IMR-90 (cell line): ENCODE measurements around the gene BTN2A1. TPM values are rescaled to one million over a fixed set of nuclear protein-coding genes. Genes with fewer than 3 reads are reported as not detected.
A peak's percentile ranks its signal among the peaks of the same experiment; 100 is the strongest.

Experiments used
- ATAC-seq: fragments of 200-7000 bp; cut with Tn5 transposase; 2 replicates; pipeline ENCODE4 v1.9.1; 2020; ENCODE audit warnings: low read depth, mild to moderate bottlenecking, moderate library complexity
- Bru-seq: library from RNA; stranded (reverse); fragments of 400-500 nt; gene quantifications from one replicate; lab custom pipeline; 2021; lab: Mats Ljungman, UMichigan
- BruChase-seq, 2 experiments: library from RNA; stranded (reverse); fragments of 400-500 nt; gene quantifications; one replicate each; lab custom pipeline; 2021; lab: Mats Ljungman, UMichigan
- BruUV-seq: library from RNA; stranded (reverse); fragments of 400-500 nt; replicated peaks from 2 replicates; lab custom pipeline; 2021; lab: Mats Ljungman, UMichigan
- CTCF ChIA-PET: fragments of 300-600 bp; formaldehyde crosslinking; extraction: SDS; loops from one replicate; lab custom pipeline; 2021; ENCODE audit warnings: antibody characterized with exemption; lab: Yijun Ruan, JAX
- POLR2A ChIA-PET: fragments of 300-600 bp; sonication (Branson Sonifier 250); formaldehyde crosslinking; loops from one replicate; lab custom pipeline; 2022; ENCODE audit warnings: antibody characterized with exemption; ENCODE audit not compliant: unreplicated experiment; lab: Charles Lee
- DNase-seq: peaks from one replicate; pipeline ENCODE4 v3.0.0; 2013
- H2AFZ ChIP-seq: replicated peaks from 2 replicates; pipeline ENCODE3; 2013; ENCODE audit warnings: low read length, mild to moderate bottlenecking; ENCODE audit not compliant: poor library complexity
- H2AK5ac ChIP-seq: 2 replicates; pipeline ENCODE4 v1.6.1; 2013; ENCODE audit warnings: low read depth, low read length, inconsistent platforms
- H2AK9ac ChIP-seq: replicated peaks from 2 replicates; pipeline ENCODE3; 2013; ENCODE audit warnings: mild to moderate bottlenecking, low read depth, low read length, moderate library complexity; ENCODE audit not compliant: poor library complexity
- H2BK120ac ChIP-seq: 2 replicates; pipeline ENCODE4 v1.6.1; 2013; ENCODE audit warnings: low read depth, low read length, inconsistent platforms
- H2BK15ac ChIP-seq: 3 replicates; pipeline ENCODE4 v1.6.1; 2013; ENCODE audit warnings: low read depth, low read length, inconsistent platforms
- H2BK20ac ChIP-seq: 2 replicates; pipeline ENCODE4 v1.6.1; 2013; ENCODE audit warnings: low read depth, mild to moderate bottlenecking, inconsistent platforms, low read length, moderate library complexity
- H2BK5ac ChIP-seq: 2 replicates; pipeline ENCODE4 v1.6.1; 2013; ENCODE audit warnings: mild to moderate bottlenecking, low read depth, low read length, inconsistent platforms; ENCODE audit not compliant: poor library complexity, severe bottlenecking
- H3K14ac ChIP-seq: replicated peaks from 2 replicates; pipeline ENCODE4 v1.6.1; 2013; ENCODE audit warnings: low read depth, low read length, inconsistent platforms
- H3K18ac ChIP-seq: 2 replicates; pipeline ENCODE4 v1.6.1; 2013; ENCODE audit warnings: low read depth, low read length, control low read depth
- H3K23ac ChIP-seq: 2 replicates; pipeline ENCODE4 v1.6.1; 2013; ENCODE audit warnings: low read depth, low read length, inconsistent platforms
- H3K27ac ChIP-seq: 2 replicates; pipeline ENCODE4 v1.5.1; 2013; ENCODE audit warnings: mild to moderate bottlenecking, control low read depth, low read length; ENCODE audit not compliant: insufficient read depth
- H3K27me3 ChIP-seq: 2 replicates; pipeline ENCODE4 v1.6.1; 2013; ENCODE audit warnings: low read length; ENCODE audit not compliant: control insufficient read depth, insufficient read depth
- H3K36me3 ChIP-seq: 2 replicates; pipeline ENCODE4 v1.6.1; 2013; ENCODE audit warnings: low read length, mixed read lengths; ENCODE audit not compliant: control insufficient read depth, insufficient read depth
- H3K4ac ChIP-seq: 2 replicates; pipeline ENCODE4 v1.6.1; 2013; ENCODE audit warnings: low read depth, low read length, inconsistent platforms
- H3K4me1 ChIP-seq: 2 replicates; pipeline ENCODE4 v1.6.1; 2013; ENCODE audit warnings: low read length, mixed read lengths; ENCODE audit not compliant: control insufficient read depth, insufficient read depth
- H3K4me2 ChIP-seq: 2 replicates; pipeline ENCODE4 v1.6.1; 2013; ENCODE audit warnings: low read depth, mild to moderate bottlenecking, control low read depth, low read length, moderate library complexity
- H3K4me3 ChIP-seq: 2 replicates; pipeline ENCODE4 v1.5.1; 2013; ENCODE audit warnings: low read depth, mild to moderate bottlenecking, control low read depth, low read length, moderate library complexity; ENCODE audit not compliant: insufficient read depth
- H3K56ac ChIP-seq: 2 replicates; pipeline ENCODE4 v1.6.1; 2013; ENCODE audit warnings: low read length, inconsistent platforms; ENCODE audit not compliant: insufficient read depth; ENCODE audit errors: extremely low read depth
- H3K79me1 ChIP-seq, 2 experiments: 2 replicates each; pipeline ENCODE4 v1.6.1; 2013; ENCODE audit warnings: low read length in 2 of 2, inconsistent platforms in 1 of 2, low read depth in 1 of 2
- H3K9ac ChIP-seq: 2 replicates; pipeline ENCODE4 v1.6.1; 2013; ENCODE audit warnings: low read depth, low read length, control low read depth
- H3K9me1 ChIP-seq: 2 replicates; pipeline ENCODE4 v1.6.1; 2013; ENCODE audit warnings: low read length, inconsistent platforms; ENCODE audit not compliant: insufficient read depth
- H3K9me3 ChIP-seq: 2 replicates; pipeline ENCODE4 v1.6.1; 2013; ENCODE audit warnings: low read length; ENCODE audit not compliant: control insufficient read depth, insufficient read depth
- H4K20me1 ChIP-seq: 2 replicates; pipeline ENCODE4 v1.6.1; 2013; ENCODE audit warnings: low read length, inconsistent platforms; ENCODE audit not compliant: insufficient read depth
- H4K5ac ChIP-seq: 2 replicates; pipeline ENCODE4 v1.6.1; 2013; ENCODE audit warnings: mild to moderate bottlenecking, low read depth, low read length, control low read depth
- H4K8ac ChIP-seq, 2 experiments: 2 replicates each; pipeline ENCODE4 v1.6.1; 2013; ENCODE audit warnings: low read depth in 2 of 2, low read length in 2 of 2, control low read depth in 1 of 2, inconsistent platforms in 1 of 2
- H4K91ac ChIP-seq: 2 replicates; pipeline ENCODE4 v1.6.1; 2013; ENCODE audit warnings: low read depth, low read length, inconsistent platforms; ENCODE audit not compliant: insufficient read depth
- CEBPB ChIP-seq: IDR thresholded peaks from 2 replicates; pipeline ENCODE4 v1.6.1; 2012; ENCODE audit warnings: low read depth, low read length, improper control_type of control experiment
- CHD1 ChIP-seq: IDR thresholded peaks from 2 replicates; pipeline ENCODE4 v1.6.1; 2012; ENCODE audit warnings: low read depth, low read length, improper control_type of control experiment
- CTCF ChIP-seq: conservative IDR thresholded peaks from 2 replicates; pipeline ENCODE4 v1.5.1; 2012; ENCODE audit warnings: mild to moderate bottlenecking, low read depth, low read length, improper control_type of control experiment
- MAZ ChIP-seq: IDR thresholded peaks from 2 replicates; pipeline ENCODE4 v1.6.1; 2012; ENCODE audit warnings: low read depth, mild to moderate bottlenecking, low read length, improper control_type of control experiment, moderate library complexity, borderline replicate concordance
- NFE2L2 ChIP-seq: fragments of 150-350 bp; IDR thresholded peaks from 2 replicates; pipeline ENCODE4 v1.6.1; 2016; ENCODE audit warnings: low read depth, mild to moderate bottlenecking, low read length
- RAD21 ChIP-seq: IDR thresholded peaks from 2 replicates; pipeline ENCODE4 v1.6.1; 2012; ENCODE audit warnings: low read length, improper control_type of control experiment
- RCOR1 ChIP-seq: IDR thresholded peaks from 2 replicates; pipeline ENCODE4 v1.6.1; 2012; ENCODE audit warnings: mild to moderate bottlenecking, low read length, improper control_type of control experiment; ENCODE audit not compliant: insufficient replicate concordance
- RFX5 ChIP-seq: IDR thresholded peaks from 2 replicates; pipeline ENCODE4 v1.8.0; 2012; ENCODE audit warnings: low read depth, mild to moderate bottlenecking, low read length, moderate library complexity
- SMC3 ChIP-seq: fragments of 150-350 bp; IDR thresholded peaks from 2 replicates; pipeline ENCODE4 v1.6.1; 2016; ENCODE audit warnings: low read depth, mild to moderate bottlenecking, antibody characterized with exemption, low read length, moderate library complexity
- WGBS, 2 experiments: methylation state at CpG; one replicate each; pipeline versions ENCODE4 v1.1.5 to v1.1.7; 2013; ENCODE audit warnings: missing lambda C conversion rate in 2 of 2; ENCODE audit not compliant: insufficient read length in 1 of 2; ENCODE audit errors: extremely low coverage in 2 of 2; 5-methylcytosine and 5-hydroxymethylcytosine counted together
- dilution Hi-C: fragments of 300-500 bp; cut with HindIII; formaldehyde crosslinking; loops from one replicate; pipeline ENCODE4 v1.14.3; 2018; ENCODE audit warnings: low sequenced_read_pairs; ENCODE audit not compliant: unreplicated experiment
- in situ Hi-C: fragments of 300-500 bp; cut with MboI; formaldehyde crosslinking; loops from 3 replicates; pipeline ENCODE4 v1.14.3; 2019; ENCODE audit warnings: low sequenced_read_pairs, inconsistent platforms, mixed read lengths
- intact Hi-C: fragments of 100-400 bp; cut with micrococcal nuclease; formaldehyde crosslinking; loops from 2 replicates; pipeline ENCODE4 v1.10.0; 2022
- long read RNA-seq: library from polyadenylated mRNA; unstranded; transcript quantifications from one replicate; pipeline ENCODE4 v2.0.0, GENCODE V29; 2021; ENCODE audit not compliant: unreplicated experiment
- polyA plus RNA-seq, 3 experiments: library from polyadenylated mRNA; depleted of rRNA; stranded (reverse); fragments of >200 nt; gene quantifications; 2 replicates each; pipeline ENCODE4 v1.2.3, GENCODE V29; 2012; ENCODE audit warnings: low replicate concordance in 1 of 3
- total RNA-seq: library from RNA; depleted of rRNA; stranded (reverse); fragments of >200 nt; gene quantifications from 2 replicates; pipeline ENCODE4 v1.2.3, GENCODE V29; 2012; rRNA removed
- TF ChIP-seq, protein P1 (sequence below): fragments of 150-350 bp; IDR thresholded peaks from 2 replicates; pipeline ENCODE4 v1.6.1; 2016; ENCODE audit warnings: low read depth, mild to moderate bottlenecking, low read length, moderate library complexity, borderline replicate concordance

BTN2A1 gene
- 11.4 and 13.6 TPM in 2 replicates for total RNA-seq
- polyA plus RNA-seq (2012; rRNA removed) = 37.9 and 40.2 TPM in 2 replicates
- polyA plus RNA-seq (2012; cell fraction: cytosol; rRNA removed) = 18.8 and 24.5 TPM in 2 replicates
- 44.0 and 69.0 TPM in 2 replicates for polyA plus RNA-seq (2012; cell fraction: nucleus; rRNA removed; ENCODE audit: low replicate concordance)
- Bru-seq, nascent RNA = percentile 82 among the genes with signal in this experiment
- percentile 81 among the genes with signal in this experiment for BruChase-seq, experiment 1, labeled RNA remaining after a 6-hour chase
- BruChase-seq, experiment 2, labeled RNA remaining after a 2-hour chase = percentile 78 among the genes with signal in this experiment
- long read RNA-seq, transcript BTN2A1-202 (9 exons, 3,024 nt) = minor isoform, 5 of 49 reads
- long read RNA-seq, transcript BTN2A1-201 (8 exons, 2,920 nt) = major isoform, 17 of 49 reads
- long read RNA-seq, partial matches to known transcripts = 10 of 49 reads
- long read RNA-seq, other reads (novel, unspliced or antisense) = 15 of 49 reads

DNA sequence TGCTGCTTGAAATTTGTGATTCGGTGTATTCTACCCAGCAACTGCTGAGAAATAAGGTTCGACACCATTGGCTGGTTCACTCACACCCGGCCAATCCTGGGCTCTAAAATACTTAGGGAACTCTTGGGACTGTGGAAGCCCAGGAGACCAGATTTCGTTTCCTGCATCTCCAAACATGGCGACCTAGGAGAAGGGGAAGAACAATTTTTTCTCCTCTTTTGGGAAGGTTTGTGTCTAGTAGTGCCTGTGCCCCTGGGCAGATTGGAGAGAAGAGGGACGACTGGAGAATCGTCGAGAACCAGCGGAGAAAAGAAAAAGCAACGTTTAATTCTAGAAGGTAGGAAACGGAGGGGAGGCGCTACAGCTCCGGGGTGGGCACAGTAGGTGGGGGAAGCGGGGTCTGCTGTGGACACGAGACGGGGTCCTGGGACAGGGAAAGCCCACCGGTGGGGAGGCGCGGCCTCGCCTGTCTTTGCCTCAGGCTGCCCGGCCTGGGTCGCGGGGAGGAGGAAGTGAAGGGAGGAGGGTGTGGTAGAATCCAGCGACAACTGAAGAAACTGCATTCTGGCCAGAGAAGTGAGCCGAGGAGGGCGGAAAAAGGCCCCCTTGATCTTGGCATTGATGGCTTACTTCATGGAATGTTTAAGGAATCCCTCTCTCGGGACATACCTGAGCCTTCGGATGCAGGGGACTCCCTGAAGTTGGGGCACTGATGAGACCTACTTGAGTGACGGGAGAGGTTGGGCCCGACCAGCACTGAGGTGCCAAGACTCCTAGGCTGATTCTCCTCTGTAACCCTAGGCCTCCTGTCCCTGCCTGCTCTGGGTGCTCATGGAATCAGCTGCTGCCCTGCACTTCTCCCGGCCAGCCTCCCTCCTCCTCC, at the start of gene BTN2A1:
TSS of gene BTN2A1 (plus strand) at position 150 of the 883 bp plus-strand sequence. CDS start at position 832, 682 bp downstream.
- Histone ChIP-seq H3K4me3 (peak within 1 kb of the TSS; percentile 75), H2AFZ (peak within 1 kb of the TSS; percentile 95), H3K18ac (peak within 1 kb of the TSS; percentile 90), H3K4ac (peak within 1 kb of the TSS; percentile 99), H2BK15ac (peak within 1 kb of the TSS; percentile 90; the same call in 1 of the 3 replicates), H3K4me2 (peak within 1 kb of the TSS; percentile 99), H3K79me1 (peaks cover 35 to 58% of the 10 kb centered on the region in 2 experiments), H3K36me3 (peaks cover 28% of the 10 kb centered on the region), H3K14ac (peak within 1 kb of the TSS; percentile 100), H3K23ac (peak within 1 kb of the TSS; percentile 100), H3K9me1 (peaks cover 34% of the 10 kb centered on the region), H2BK5ac (peak within 1 kb of the TSS; percentile 96), H2BK120ac (peak within 1 kb of the TSS; percentile 92), H2BK20ac (peak within 1 kb of the TSS; percentile 74), H3K9ac (peak within 1 kb of the TSS; percentile 100), H4K91ac (peak within 1 kb of the TSS; percentile 96), H3K27ac (peak within 1 kb of the TSS; percentile 98), H4K20me1 (peaks cover 16% of the 10 kb centered on the region; the same call in 1 of the 2 replicates), H4K5ac (peak within 1 kb of the TSS; percentile 86), H3K56ac (peak within 1 kb of the TSS; percentile 100), H2AK5ac (peak within 1 kb of the TSS; percentile 92; the same call in 1 of the 2 replicates), H3K9me3 (no peaks in the 10 kb centered on the region), H3K27me3 (no peaks in the 10 kb centered on the region), H2AK9ac (peak within 1 kb of the TSS; percentile 94), H4K8ac (peak within 1 kb of the TSS; percentile 94 to 100), H3K4me1 (peaks cover 13% of the 10 kb centered on the region)
- intact Hi-C loops (loop anchor here (5.0 kb wide), 1 partner anchor 79 kb away; the partner anchor contains the start of gene HMGN4), in situ Hi-C loops (no loop called here), dilution Hi-C loops (no loop called here)
- peak; percentile 95 for DNase-seq
- ATAC-seq = peak; percentile 98
- ChIA-PET CTCF (no interaction called here), POLR2A (no interaction called here)
- WGBS, 2 experiments = 2% methylated on average over 8 of the region's 31 CpGs; no CpG with 5 or more reads in 1 of the 2 experiments
- BruUV-seq = no TSS peak
- TF ChIP-seq SMC3 = no peak
- no peak for TF ChIP-seq RAD21
- no peak for TF ChIP-seq CTCF
- no peak for TF ChIP-seq NFE2L2
- TF ChIP-seq RCOR1 = no peak
- no peak for TF ChIP-seq CHD1
- TF ChIP-seq, protein P1, sequence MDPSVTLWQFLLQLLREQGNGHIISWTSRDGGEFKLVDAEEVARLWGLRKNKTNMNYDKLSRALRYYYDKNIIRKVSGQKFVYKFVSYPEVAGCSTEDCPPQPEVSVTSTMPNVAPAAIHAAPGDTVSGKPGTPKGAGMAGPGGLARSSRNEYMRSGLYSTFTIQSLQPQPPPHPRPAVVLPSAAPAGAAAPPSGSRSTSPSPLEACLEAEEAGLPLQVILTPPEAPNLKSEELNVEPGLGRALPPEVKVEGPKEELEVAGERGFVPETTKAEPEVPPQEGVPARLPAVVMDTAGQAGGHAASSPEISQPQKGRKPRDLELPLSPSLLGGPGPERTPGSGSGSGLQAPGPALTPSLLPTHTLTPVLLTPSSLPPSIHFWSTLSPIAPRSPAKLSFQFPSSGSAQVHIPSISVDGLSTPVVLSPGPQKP = no peak
- TF ChIP-seq CEBPB = no peak
- TF ChIP-seq RFX5 = peak; percentile 99
- peak; percentile 38; the same call in 1 of the 2 replicates for TF ChIP-seq MAZ
